Lung microvascular endothelial cell (primary cell): ENCODE measurements around the gene ST6GALNAC6. TPM values are rescaled to one million over a fixed set of nuclear protein-coding genes. Genes with fewer than 3 reads are reported as not detected.

Experiments used
- DNase-seq, 2 donors: peaks; one replicate each; pipeline versions ENCODE4 v3.0.0 to v3.0.0-alpha.2; 2010; ENCODE audit warnings: low read depth in 2 of 2
- total RNA-seq: library from RNA; depleted of rRNA; stranded (reverse); fragments of >200 nt; gene quantifications from 2 replicates; pipeline ENCODE4 v1.2.1, GENCODE V29; 2014

Gene ST6GALNAC6
- total RNA-seq, 1 donor from 2014 or later: 30.0 TPM

DNA sequence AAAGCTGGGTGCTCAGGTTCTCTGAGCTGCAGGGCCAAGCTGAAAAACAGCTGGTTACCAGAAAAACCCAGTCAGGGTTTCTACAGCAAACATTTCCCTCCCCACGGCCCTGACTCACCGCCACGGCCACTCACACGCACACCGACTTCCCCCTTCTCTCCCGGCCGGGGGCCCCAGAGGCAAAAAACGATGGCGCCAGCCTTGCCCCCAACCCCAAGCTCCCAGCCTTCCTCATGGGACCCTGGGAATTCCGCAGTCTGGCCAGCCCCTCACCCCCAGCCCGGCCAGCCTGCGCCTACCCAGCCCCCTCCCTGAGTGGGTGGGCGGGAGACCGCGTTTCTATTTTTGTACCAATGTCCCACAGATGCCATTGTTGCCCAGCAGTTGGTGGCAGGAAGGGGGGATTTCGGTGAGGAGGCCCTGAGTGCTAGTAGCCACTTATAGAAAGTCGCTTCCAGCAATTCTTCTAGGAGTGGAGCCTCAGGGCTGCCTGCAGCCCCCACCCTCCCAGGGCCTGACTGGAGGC, 63.3 kb downstream of the ST6GALNAC6 start:
- peak; percentile 74 to 90 for DNase-seq

Other genes starting within 250 kb of the ST6GALNAC6 start
- not detected in 2 replicates for gene CFAP157, start 192.6 kb downstream of the ST6GALNAC6 start, total RNA-seq
- 24.4 and 25.0 TPM in 2 replicates for gene PTRH1, start 183.9 kb downstream of the ST6GALNAC6 start, total RNA-seq
- gene TTC16, start 183.5 kb downstream of the ST6GALNAC6 start, total RNA-seq: not detected in 2 replicates
- gene TOR2A, start 164.3 kb downstream of the ST6GALNAC6 start, total RNA-seq: 4.8 TPM in 2 replicates
- gene SH2D3C, start 120.9 kb downstream of the ST6GALNAC6 start, total RNA-seq: 56.2 and 72.6 TPM in 2 replicates
- gene CDK9, start 113.6 kb downstream of the ST6GALNAC6 start, total RNA-seq: 57.1 and 70.0 TPM in 2 replicates
- 39.7 and 51.0 TPM in 2 replicates for gene FPGS, start 96.7 kb downstream of the ST6GALNAC6 start, total RNA-seq
- gene ENG, start 44.9 kb downstream of the ST6GALNAC6 start, total RNA-seq: 34.0 and 51.6 TPM in 2 replicates
- gene AK1, start 21.9 kb downstream of the ST6GALNAC6 start, total RNA-seq: 22.0 and 24.8 TPM in 2 replicates
- 25.5 and 26.6 TPM in 2 replicates for gene ST6GALNAC4, start 17.4 kb upstream of the ST6GALNAC6 start, total RNA-seq
- 0.44 and 0.60 TPM in 2 replicates for gene PIP5KL1, start 31.2 kb upstream of the ST6GALNAC6 start, total RNA-seq
- gene DPM2, start 38.3 kb upstream of the ST6GALNAC6 start, total RNA-seq: 8.9 and 12.3 TPM in 2 replicates
- gene EEIG1, start 81.4 kb upstream of the ST6GALNAC6 start, total RNA-seq: 10.2 and 24.2 TPM in 2 replicates
- 6.5 and 12.5 TPM in 2 replicates for gene NAIF1, start 167.7 kb upstream of the ST6GALNAC6 start, total RNA-seq
- 27.5 and 78.2 TPM in 2 replicates for gene SLC25A25, start 168.6 kb upstream of the ST6GALNAC6 start, total RNA-seq
- 62.5 and 67.8 TPM in 2 replicates for gene PTGES2, start 228.1 kb upstream of the ST6GALNAC6 start, total RNA-seq
- gene LCN2, start 249.8 kb upstream of the ST6GALNAC6 start, total RNA-seq: not detected in 2 replicates